Pancreas (tissue), 10 donors: ENCODE measurements around the gene AGBL1. TPM values are rescaled to one million over a fixed set of nuclear protein-coding genes. Genes with fewer than 3 reads are reported as not detected.

ENCODE experiments used
- ATAC-seq, 4 donors: fragments of 200-7000 bp; cut with Tn5 transposase; one replicate each; pipeline versions ENCODE4 v1.8.0 to v1.9.1; 2020; ENCODE audit warnings: mild to moderate bottlenecking in 4 of 4, moderate library complexity in 4 of 4
- DNase-seq, 6 donors: peaks; one replicate each; pipeline ENCODE4 v3.0.0-alpha.2; 2020
- FAIRE-seq: peaks from 2 replicates; lab custom pipeline; 2012; peaks lifted over from hg19 to GRCh38; lab: Jason Lieb, UNC
- H3K27ac ChIP-seq, 4 donors: fragments of 200-600 bp; sonication (generic); 1 replicate in 3 of 4; 2 replicates in 1 of 4; pipeline versions ENCODE4 v1.5.0 to v1.8.0; 2020
- H3K27me3 ChIP-seq, 4 donors: fragments of 200-600 bp; one replicate each; pipeline ENCODE4 v1.8.0; 2021
- H3K36me3 ChIP-seq, 3 donors: fragments of 200-600 bp; sonication (generic) in 1 of 3; one replicate each; pipeline versions ENCODE4 v1.5.0 to v1.8.0; 2020 to 2021
- H3K4me1 ChIP-seq, 3 donors: fragments of 200-600 bp; one replicate each; pipeline ENCODE4 v1.8.0; 2021
- H3K4me3 ChIP-seq, 4 donors: fragments of 200-600 bp; sonication (generic) in 2 of 4; one replicate each; pipeline versions ENCODE4 v1.5.0 to v1.8.0; 2020 to 2021
- H3K9me3 ChIP-seq, 4 donors: fragments of 200-600 bp; one replicate each; pipeline ENCODE4 v1.8.0; 2021
- CTCF ChIP-seq, 4 donors: fragments of 200-600 bp; sonication (generic) in 3 of 4; IDR thresholded peaks; one replicate each; pipeline versions ENCODE4 v1.5.0 to v1.8.0; 2021; ENCODE audit warnings: antibody characterized with exemption in 4 of 4
- WGBS, 2 donors: extraction: QIAGEN DNeasy Blood & Tissue Kit; methylation state at CpG; one replicate each; pipeline ENCODE4 v1.1.7; 2013; 5-methylcytosine and 5-hydroxymethylcytosine counted together
- intact Hi-C, 3 donors: fragments of 100-400 bp; cut with DNase I; formaldehyde crosslinking; loops; one replicate each; pipeline versions ENCODE4 v1.11.1 to v1.14.2; 2022
- polyA plus RNA-seq, 2 donors: library from polyadenylated mRNA; stranded (reverse); fragments of 200-250 nt; gene quantifications; one replicate each; pipeline ENCODE4 v1.2.3, GENCODE V29; 2013
- total RNA-seq, 6 donors: library from RNA; stranded (reverse); fragmentation: NEBNext Ultra II Directional in 4 of 6; extraction: Animal tissue kit (Norgen Biotek cat#: 25700) in 4 of 6; gene quantifications; one replicate each; pipeline versions ENCODE4 v1.2.1 to v1.2.4, GENCODE V29; 2021 to 2023
- donor health status: healthy with polysubstance abuse.
- donor health status: DM: no; HTN: no; CAD: no; lungs with moderate emphysema.
- donor health status: DM: no; HTN: no; CAD: no.
- donor health status: control.
- donor health status: control.
- donor health status: Bipolar disorder and iron deficiency.
- donor health status: DM: yes; HTN: yes; CAD: no.
- donor health status: DM: no; HTN: no; CAD: no.
- donor health status: DM: no; HTN: no; CAD: no.
- donor health status: DM: yes; HTN: yes; CAD: no.

Gene AGBL1
- total and polyA plus RNA-seq, 8 donors, result under 0.01 to 0.06 (median 0.05) TPM; not detected in 5

- FAIRE-seq, result no peak
- WGBS, 2 donors, result 50 to 57% methylated on average over 5 of the region's 5 CpGs
- Histone ChIP-seq H3K27ac (no peak overlapping the region), H3K36me3 (no peaks in the 10 kb centered on the region), H3K4me1 (no peaks in the 10 kb centered on the region), H3K27me3 (no peaks in the 10 kb centered on the region), H3K4me3 (no peak overlapping the region), H3K9me3 (no peaks in the 10 kb centered on the region)
- TF ChIP-seq CTCF (IDR thresholded peaks at IDR 0.05), result no peak
- no peak for DNase-seq
- intact Hi-C loops, result no loop called here
- no peak for ATAC-seq
Measured at GRCh38 chr15:86165265-86166211, 85.9 kb downstream of the AGBL1 start.

- Histone ChIP-seq H3K4me1 (no peaks in the 10 kb centered on the region), H3K27me3 (no peaks in the 10 kb centered on the region), H3K36me3 (no peaks in the 10 kb centered on the region), H3K4me3 (no peak overlapping the region), H3K27ac (no peak overlapping the region), H3K9me3 (no peaks in the 10 kb centered on the region)
- no peak for ATAC-seq
- no peak for TF ChIP-seq CTCF (IDR thresholded peaks at IDR 0.05)
- DNase-seq, result no peak
- intact Hi-C loops, result no loop called here
- no peak for FAIRE-seq
Measured at GRCh38 chr15:86167841-86168240, 88.2 kb downstream of the AGBL1 start.

GRCh38 chr15:86178845-86179244, 99.2 kb downstream of the AGBL1 start:
- Histone ChIP-seq H3K9me3 (no peaks in the 10 kb centered on the region), H3K4me1 (no peaks in the 10 kb centered on the region), H3K27me3 (peaks cover 0 to 12% (median 3%) of the 10 kb centered on the region in 4 donors), H3K4me3 (no peak overlapping the region), H3K27ac (no peak overlapping the region), H3K36me3 (no peaks in the 10 kb centered on the region)
- TF ChIP-seq CTCF (IDR thresholded peaks at IDR 0.05), result no peak
- intact Hi-C loops, result no loop called here
- FAIRE-seq (no peak), ATAC-seq (no peak), DNase-seq (no peak)
- 21 to 22% methylated on average over 2 of the region's 2 CpGs for WGBS, 2 donors

GRCh38 chr15:86183596-86184491, 104.2 kb downstream of the AGBL1 start:
- H3K4me3 ChIP-seq, result no peak overlapping the region
- no peak for TF ChIP-seq CTCF (IDR thresholded peaks at IDR 0.05)
- intact Hi-C loops, result no loop called here
- DNase-seq (no peak), FAIRE-seq (no peak), ATAC-seq (no peak)
- H3K27me3 ChIP-seq, result peaks cover 0 to 4% (median 0%) of the 10 kb centered on the region in 4 donors
- H3K27ac ChIP-seq, result no peak overlapping the region
- H3K36me3 ChIP-seq, result no peaks in the 10 kb centered on the region
- H3K9me3 ChIP-seq, result no peaks in the 10 kb centered on the region
- H3K4me1 ChIP-seq, result no peaks in the 10 kb centered on the region
- 46 to 57% methylated on average over 6 of the region's 6 CpGs for WGBS, 2 donors
